ENCODE data around the gene HCN2.
A peak's percentile ranks its signal among the peaks of the same experiment; 100 is the strongest.

Gene HCN2

GRCh38 chr19:608155-609003 is 18.7 kb downstream of the HCN2 start:
- no peak for TF ChIP-seq GATA1 (IDR thresholded peaks at IDR 0.05; ENCODE audit: low read depth, low read length)
- TF ChIP-seq POLR2A (IDR thresholded peaks at IDR 0.05; ENCODE audit: low read length), result no peak
- DNase-seq, result no peak

DNA sequence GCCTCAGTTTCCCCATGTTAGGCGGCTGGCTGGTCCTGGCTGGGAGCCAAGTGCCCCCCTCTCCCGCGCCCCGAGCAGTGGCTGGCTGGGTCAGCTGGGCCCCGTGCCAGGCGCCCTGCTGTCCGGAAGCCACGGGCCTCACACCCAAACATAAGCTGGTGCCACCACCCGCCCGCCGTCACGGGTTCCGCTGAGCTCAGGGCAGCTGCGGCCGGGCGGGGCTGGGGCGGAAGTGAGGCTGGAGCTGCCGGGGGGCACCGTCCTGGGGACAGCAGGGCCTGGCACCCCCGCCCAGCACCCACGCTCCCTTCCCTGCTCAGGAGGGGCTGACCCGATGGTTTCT is 19.3 kb downstream of the HCN2 start:
- DNase-seq, result no peak
- TF ChIP-seq POLR2A (IDR thresholded peaks at IDR 0.05; ENCODE audit: low read length) (no peak), GATA1 (IDR thresholded peaks at IDR 0.05; ENCODE audit: low read depth, low read length) (no peak)

- TF ChIP-seq POLR2A (IDR thresholded peaks at IDR 0.05; ENCODE audit: low read length) (no peak), GATA1 (IDR thresholded peaks at IDR 0.05; ENCODE audit: low read depth, low read length) (no peak)
- no peak for DNase-seq
These were observed 20.6 kb downstream of the HCN2 start for GRCh38 chr19:610071-610800.

DNA sequence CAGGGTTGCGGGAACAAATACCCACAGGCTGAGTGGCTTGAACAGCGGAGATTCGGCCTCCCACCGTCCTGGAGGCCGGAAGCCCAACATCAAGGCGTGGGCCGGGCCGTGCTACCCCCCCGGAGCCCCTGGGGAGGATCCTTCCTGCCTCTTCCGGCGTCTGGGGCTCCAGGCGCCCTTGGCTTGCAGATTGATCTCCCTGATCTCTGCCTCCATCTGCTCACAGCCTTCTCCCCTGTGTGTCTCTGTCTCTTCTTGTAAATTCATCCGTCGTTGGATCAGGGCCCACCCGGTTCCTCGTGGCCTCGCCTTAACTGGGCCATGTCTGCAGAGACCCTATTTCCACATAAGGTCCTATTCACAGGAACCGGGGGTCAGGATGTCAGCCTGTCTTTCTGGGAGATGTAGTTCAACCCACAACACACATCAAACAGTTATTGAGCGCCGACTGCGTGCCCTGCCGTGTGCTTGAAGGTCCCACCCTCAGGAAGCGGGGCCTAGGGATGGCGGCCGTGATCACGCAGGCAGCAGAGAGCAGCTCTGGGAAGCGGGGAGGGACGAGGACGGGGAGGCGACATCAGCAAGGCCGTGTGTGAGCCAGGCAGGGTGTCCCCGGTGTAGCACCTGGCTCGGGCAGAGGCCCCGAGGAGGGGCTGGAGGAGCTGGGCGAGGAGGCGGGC is 21.3 kb downstream of the HCN2 start:
- peak in 1 of 2 experiments; percentile 53 for DNase-seq

DNA sequence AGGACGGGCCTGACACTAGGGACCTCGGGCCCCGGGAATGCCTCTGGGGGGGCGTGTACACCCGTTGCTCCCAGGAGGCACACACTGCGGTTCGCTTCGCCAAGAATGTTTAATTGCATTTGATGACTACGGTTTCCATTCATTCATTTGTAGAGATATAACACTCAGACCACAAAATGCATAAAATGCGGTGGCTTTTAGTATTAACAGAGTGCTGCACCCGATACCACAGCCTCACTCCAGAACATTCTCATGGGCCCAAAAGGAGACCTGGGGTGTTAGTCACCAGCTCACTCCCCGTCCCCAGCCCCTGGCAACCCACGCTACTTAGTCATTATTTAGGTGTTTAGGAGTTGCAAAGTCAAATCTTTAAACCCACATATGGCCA is 21.8 kb downstream of the HCN2 start:
- TF ChIP-seq POLR2A (IDR thresholded peaks at IDR 0.05; ENCODE audit: low read length) (no peak), GATA1 (IDR thresholded peaks at IDR 0.05; ENCODE audit: low read depth, low read length) (no peak)
- DNase-seq, result no peak

More for the DNA sequence above, 21.3 kb downstream of the HCN2 start:
- TF ChIP-seq POLR2A (IDR thresholded peaks at IDR 0.05; ENCODE audit: low read length) (no peak), GATA1 (IDR thresholded peaks at IDR 0.05; ENCODE audit: low read depth, low read length) (no peak)

- no peak for DNase-seq
- TF ChIP-seq POLR2A (IDR thresholded peaks at IDR 0.05; ENCODE audit: low read length) (no peak), GATA1 (IDR thresholded peaks at IDR 0.05; ENCODE audit: low read depth, low read length) (no peak)
These were observed 23.3 kb downstream of the HCN2 start for GRCh38 chr19:612941-613340.

GRCh38 chr19:613732-614567 is 24.3 kb downstream of the HCN2 start:
- DNase-seq, result no peak
- TF ChIP-seq POLR2A (IDR thresholded peaks at IDR 0.05; ENCODE audit: low read length) (no peak), GATA1 (IDR thresholded peaks at IDR 0.05; ENCODE audit: low read depth, low read length) (no peak)

DNA sequence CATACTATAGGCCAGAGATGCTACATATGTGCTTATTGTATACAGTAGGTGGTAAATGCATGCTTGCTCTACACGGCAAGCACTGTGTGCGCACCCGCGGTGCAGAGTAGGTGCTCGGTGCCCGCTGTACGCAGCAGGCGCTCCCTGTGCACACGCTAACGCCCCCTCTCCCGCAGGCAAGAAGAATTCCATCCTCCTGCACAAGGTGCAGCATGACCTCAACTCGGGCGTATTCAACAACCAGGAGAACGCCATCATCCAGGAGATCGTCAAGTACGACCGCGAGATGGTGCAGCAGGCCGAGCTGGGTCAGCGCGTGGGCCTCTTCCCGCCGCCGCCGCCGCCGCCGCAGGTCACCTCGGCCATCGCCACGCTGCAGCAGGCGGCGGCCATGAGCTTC is 25.9 kb downstream of the HCN2 start:
- peak; percentile 48 to 58 for DNase-seq
- TF ChIP-seq POLR2A (IDR thresholded peaks at IDR 0.05; ENCODE audit: low read length), result no peak
- TF ChIP-seq GATA1 (IDR thresholded peaks at IDR 0.05; ENCODE audit: low read depth, low read length), result no peak

GRCh38 chr19:616062-616700 is 26.5 kb downstream of the HCN2 start:
- DNase-seq, result no peak
- TF ChIP-seq POLR2A (IDR thresholded peaks at IDR 0.05; ENCODE audit: low read length) (no peak), GATA1 (IDR thresholded peaks at IDR 0.05; ENCODE audit: low read depth, low read length) (no peak)

GRCh38 chr19:616747-617526 is 27.3 kb downstream of the HCN2 start:
- no peak for DNase-seq
- TF ChIP-seq GATA1 (IDR thresholded peaks at IDR 0.05; ENCODE audit: low read depth, low read length) (no peak), POLR2A (IDR thresholded peaks at IDR 0.05; ENCODE audit: low read length) (no peak)

DNA sequence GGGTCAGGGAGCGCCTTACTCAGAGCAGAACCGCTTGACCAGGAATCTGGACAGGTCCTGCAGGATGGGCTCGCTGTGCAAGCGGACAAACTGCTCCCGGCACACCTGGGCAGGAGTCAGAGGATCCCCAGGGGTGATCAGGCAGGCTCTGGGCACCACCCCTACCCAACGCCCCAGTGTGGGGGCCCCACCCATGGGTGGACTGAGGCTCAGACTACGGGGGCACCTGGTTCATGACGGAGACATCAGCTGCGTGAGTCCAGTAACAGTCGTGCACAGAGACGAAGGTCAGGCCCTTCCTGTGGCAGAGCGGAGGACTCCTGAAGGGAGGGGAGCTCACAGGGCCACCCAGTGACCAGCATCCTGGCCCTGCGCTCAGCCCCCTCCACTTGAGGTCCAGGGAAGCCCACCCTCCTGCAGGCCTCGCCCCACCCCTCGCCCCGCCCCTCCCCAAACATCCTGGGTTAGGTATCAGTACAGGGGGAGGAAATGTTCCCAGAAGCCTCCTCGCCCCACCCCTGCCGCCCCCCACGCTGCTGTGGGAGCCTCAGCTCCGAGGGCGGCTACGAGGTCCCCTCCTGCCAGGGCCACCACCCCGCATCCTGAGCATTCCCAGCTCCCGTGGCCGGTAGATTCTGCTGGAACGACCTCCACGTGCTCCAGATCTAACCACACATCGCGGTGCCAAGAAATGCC is 28.0 kb downstream of the HCN2 start:
- DNase-seq, result no peak
- TF ChIP-seq POLR2A (IDR thresholded peaks at IDR 0.05; ENCODE audit: low read length), result no peak
- TF ChIP-seq GATA1 (IDR thresholded peaks at IDR 0.05; ENCODE audit: low read depth, low read length), result no peak

GRCh38 chr19:618247-618619 is 28.6 kb downstream of the HCN2 start:
- TF ChIP-seq POLR2A (IDR thresholded peaks at IDR 0.05; ENCODE audit: low read length) (no peak), GATA1 (IDR thresholded peaks at IDR 0.05; ENCODE audit: low read depth, low read length) (no peak)
- DNase-seq, result no peak
